Stimulated activated CD8-positive, alpha-beta memory T cell treated with anti-CD3 and anti-CD28 coated beads, Interleukin-15, amount 100 ng/mL, for 1 hour (primary cell): ENCODE results near the gene UNKL.
A peak's percentile ranks its signal among the peaks of the same experiment; 100 is the strongest.

Source experiments
- DNase-seq: peaks from one replicate; pipeline ENCODE4 v3.0.0-alpha.2; 2020; ENCODE audit warnings: low read depth

UNKL gene

GRCh38 chr16:1431497-1432270, 17.2 kb upstream of the UNKL start:
- DNase-seq = no peak

DNA sequence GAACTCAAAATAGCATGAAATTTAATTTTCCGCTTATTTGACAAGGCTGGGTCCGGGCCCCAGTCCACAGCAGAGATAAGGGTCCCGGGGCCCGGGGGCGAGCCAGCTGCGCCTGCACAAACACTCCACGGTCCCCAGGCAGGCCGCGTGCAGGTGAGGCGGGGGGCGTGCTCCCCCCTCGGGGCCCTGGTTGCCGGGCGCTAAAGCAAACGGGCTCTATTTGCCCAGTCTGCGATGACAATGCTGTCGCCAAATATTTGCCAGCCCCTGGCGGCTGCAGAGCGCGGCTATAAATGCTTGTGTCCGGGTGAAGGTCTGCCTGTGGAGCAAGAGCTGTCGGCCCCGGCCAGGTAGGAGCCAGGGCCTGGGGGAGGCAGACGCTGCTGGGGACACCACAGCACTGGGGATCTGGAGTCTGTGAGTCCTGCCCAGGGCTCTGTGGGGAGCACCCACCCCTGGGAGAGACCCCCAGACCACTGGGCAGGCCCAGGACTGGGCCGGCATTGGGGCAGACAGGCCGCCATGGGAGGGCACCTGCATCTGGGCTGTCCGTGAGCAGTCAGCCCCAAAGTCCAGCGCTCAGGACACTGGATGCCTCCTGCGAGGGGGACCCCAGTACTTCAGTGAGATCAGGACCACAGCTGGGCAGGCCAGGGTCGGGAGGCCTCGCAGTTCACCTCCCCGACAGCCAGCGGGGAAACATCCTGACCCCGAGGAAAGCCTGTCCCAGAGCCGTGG, 16.4 kb upstream of the UNKL start, which contains the start of gene PERCC1:
TSS of gene PERCC1 (plus strand) at position 320 of the 738 bp plus-strand sequence. CDS start 1,516 bp downstream, outside the sequence.
- no peak for DNase-seq

- DNase-seq = no peak
Measured at GRCh38 chr16:1430214-1430758, 15.8 kb upstream of the UNKL start.

DNA sequence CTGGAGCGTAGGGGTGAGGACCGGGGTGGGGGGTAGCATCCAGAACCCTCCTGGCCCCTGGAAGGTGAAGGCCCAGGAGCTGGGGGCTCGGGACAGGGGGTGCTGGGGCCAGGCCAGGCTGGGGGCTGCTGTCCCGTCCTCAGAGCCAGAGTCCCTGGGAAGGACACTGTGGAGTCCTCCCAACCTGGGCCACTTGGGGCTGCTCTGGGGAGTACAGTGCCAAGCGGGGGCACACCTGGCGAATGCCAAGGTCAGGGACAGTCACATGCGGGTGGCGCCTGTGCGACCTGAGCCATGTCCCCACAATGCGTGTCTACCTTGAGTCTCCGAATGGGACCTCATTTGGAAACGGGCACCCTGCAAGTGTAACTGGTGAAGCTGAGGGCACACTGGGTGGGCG, 15.1 kb upstream of the UNKL start:
- no peak for DNase-seq

- DNase-seq = no peak
Measured at GRCh38 chr16:1429012-1429411, 14.5 kb upstream of the UNKL start.

GRCh38 chr16:1428511-1428910, 14.0 kb upstream of the UNKL start:
- DNase-seq = no peak

- DNase-seq = no peak
Measured at GRCh38 chr16:1427473-1428461, 13.3 kb upstream of the UNKL start.

GRCh38 chr16:1426734-1427471, 12.4 kb upstream of the UNKL start:
- DNase-seq = no peak

DNA sequence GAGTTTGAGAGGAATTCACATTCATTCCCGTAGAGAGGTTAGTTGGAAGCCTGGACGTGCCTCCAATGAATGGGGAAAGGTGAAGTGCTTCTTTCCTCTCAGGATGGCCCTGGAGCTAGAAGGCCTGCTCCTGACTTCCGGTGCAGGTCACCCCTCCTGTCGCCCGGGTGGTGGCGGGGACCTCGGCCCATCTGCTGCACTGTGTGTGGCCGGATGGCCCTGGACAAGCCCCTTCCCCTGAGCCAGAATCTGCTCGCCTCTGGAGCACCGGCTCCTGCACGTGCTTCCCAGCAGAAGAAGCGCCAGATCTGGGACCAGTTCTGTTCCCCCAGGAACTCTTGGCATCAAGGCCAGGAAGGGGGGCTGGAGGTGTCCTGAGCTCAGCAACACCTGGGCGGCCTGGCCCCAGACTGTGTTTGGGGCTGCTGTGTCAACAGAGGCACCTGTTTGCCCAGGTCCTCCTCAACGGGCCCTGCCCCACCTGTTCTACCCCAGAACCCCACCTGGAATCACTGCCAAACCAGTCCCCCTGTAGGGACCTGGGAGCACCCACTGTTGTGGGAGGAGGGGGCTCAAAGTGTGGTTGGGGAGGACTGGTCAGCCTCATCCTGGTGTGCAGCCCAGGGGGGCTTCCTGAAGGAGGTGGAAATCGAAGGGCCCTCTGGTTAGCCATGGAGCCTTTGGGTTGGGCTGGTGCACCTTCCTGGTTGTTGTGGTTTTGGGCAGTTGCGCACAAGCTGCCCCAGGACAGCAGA, 11.3 kb upstream of the UNKL start:
- no peak for DNase-seq

DNA sequence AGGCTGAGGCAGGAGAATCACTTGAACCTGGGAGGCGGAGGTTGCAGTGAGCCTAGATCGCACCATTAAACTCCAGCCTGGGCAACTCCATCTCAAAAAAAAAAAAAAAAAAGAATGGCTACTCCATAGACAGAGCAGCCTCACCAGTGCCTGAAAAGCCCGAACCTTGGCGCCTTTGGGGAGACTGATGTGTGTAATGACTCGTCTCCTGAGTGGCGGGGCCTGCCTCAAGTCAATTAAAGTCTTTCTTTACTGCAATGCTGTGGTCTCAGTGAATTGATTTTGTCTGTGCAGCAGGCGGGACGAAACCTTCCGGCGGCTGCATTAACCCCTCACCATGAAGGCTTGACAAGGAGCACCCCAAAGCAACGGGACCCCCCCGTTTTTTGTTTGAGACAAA, 9.5 kb upstream of the UNKL start:
- no peak for DNase-seq

DNA sequence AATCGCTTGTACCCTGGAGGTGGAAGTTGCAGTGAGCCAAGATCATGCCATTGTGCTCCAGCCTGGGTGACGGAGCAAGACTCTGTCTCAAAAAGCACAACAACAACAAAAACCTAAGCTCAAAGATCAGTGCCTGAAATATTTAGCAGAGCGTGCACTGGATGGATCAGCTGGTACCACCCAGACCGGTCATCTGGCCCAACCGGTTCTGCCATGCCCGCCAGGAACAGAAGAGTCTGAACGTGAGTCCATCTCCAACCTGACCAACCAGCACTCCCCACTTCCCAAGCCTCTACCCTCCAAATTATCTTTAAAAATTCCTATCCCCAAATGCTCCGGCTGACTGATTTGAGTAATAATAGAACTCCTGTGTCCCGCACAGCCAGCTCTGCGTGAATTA, 7.6 kb upstream of the UNKL start:
- no peak for DNase-seq

DNA sequence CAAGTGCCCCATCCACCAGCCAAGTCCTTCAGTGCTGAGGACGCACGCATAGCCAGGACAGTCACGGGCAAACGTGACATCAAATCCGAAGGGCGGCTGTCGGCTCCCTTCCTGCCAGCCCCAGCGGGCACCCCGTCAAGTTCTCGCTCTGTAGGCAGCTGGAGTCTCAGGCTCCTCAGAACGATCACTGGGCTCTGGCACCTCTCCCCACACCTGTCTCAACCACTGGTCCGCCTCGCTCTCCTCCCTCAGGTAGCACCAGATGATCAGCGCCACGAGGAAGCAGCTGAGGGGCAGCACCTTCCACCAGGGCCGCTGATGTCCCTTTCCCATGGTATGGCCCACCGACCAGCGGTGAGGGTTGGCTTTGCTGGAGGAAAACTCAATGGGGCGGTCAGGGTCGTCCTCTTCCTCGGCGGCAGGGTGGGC, 5.6 kb upstream of the UNKL start:
- no peak for DNase-seq

GRCh38 chr16:1416521-1416941, 2.0 kb upstream of the UNKL start:
- DNase-seq = no peak

DNA sequence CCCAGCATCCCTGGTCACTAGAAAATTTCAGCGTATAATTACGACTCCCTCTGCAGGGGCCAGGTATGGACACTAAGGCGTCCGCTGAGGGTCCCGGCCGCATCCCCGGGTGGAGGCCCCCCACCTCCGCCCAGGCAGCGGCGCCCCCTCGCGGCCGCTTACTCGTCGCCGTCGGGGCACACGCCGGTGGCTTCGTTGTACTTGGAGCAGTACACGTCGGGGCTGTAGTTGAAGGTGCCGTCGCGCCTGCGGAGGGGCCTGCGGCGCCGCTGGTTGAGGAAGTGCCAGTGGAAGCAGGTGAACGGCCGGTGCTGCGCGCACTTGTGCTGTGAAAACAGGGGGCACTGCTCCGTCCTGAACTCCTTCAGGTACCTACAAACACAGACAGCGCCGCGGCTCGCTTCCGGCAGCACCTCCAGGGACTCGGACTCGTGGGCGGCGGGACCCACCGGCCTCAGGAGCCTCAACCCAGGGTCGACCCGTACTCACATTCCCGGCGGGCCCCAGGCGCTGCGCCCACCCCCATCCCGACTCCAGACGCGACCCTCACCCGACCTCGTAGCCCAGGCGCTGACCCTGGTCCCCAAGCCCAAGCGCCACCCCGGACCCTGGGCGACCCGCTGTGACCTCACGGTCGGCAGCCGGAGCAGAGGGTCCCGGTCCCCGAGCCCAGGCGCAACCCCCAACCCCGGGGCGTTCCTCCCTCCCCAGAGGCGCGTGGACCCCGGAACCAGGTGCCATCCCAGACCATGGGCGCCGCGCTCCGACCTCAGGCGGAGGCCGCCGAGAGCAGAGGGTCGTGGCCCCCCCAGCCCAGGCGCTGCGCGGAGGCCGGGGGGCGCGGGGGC, 596 bp downstream of the UNKL start:
- DNase-seq = peak; percentile 43

- DNase-seq = no peak
Measured at GRCh38 chr16:1412847-1413246, 1.7 kb downstream of the UNKL start.

DNA sequence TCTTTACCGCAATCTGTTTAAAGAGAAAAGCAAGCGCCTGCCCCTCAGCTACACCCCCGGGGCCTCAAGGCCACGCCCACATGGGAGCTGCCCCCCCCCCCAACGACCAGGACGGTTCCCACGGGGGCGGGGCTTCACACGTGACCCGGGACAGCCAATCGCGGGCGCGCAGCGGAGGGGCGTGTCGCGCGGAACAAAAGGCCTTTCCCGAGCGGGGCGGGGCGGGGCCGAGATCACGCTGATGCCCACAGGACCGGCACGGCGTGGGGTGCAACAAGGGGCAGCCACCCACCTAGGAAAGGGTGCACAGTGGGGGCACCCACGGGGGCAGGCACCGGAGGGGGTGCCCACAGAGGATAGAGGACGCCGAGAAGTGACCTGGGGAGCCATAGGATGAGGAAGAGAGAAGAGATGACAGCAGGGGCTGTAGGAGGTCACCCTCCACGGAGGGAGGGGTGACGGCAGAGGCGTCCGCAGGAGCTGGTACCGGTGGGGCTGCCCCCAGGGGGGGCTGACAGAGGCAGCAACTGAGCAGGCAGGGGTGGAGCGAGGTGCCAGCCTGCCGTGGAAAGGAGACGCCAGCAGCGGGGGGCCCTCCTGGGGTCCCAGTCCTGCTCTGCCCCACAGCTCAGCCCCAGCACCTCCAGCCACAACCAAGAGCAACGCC, 6.2 kb downstream of the UNKL start:
- DNase-seq = peak; percentile 94

DNA sequence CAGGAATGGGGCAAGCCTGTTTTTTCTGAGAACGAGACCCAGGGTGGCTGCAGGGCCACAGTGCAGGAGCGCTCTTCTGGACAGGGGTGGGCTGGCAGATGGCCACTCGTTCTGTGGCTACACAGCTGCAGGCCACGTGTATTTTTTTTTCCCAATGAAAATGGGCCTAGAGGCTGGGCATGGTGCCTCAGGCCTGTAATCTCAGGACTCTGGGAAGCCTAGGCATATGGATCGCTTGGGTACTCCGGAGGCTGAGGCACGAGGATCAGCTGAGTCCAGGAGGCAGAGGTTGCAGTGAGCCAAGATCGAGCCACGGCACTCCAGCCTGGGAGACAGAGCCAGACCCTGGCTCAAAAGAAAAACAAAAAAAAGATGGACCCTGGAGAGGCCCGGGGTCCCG, 6.8 kb downstream of the UNKL start:
- DNase-seq = no peak

DNA sequence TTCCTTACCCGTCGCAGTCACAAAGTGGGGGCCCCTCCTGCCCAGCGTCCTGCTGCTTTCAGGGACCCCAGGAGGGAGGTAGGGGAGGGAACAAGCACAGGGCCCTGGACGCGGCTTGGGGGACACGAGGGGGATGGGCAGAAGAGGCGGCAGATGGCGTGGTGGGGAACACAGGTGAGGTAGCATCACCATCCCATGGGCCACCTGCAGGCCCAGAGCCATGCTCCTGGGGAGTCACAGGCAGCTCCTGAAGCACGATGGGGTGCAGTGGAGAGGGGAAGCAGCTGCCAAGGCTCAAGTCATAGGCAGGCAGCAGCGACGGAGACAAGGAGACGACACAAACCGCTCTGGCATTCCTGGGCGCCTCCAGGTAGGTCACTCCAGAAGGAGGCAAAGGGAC, 10.8 kb downstream of the UNKL start:
- DNase-seq = no peak

- no peak for DNase-seq
Measured at GRCh38 chr16:1403036-1403435, 11.5 kb downstream of the UNKL start.
